Fibroblast of gingiva (primary cell): ENCODE results near the gene FBRS.
"Not testable (repeated sequence)": the region's sequence is repeated elsewhere in the genome, so short reads cannot be mapped to it uniquely, and the experiment has no call there.

Source experiments
- DNase-seq: peaks from one replicate; pipeline ENCODE4 v3.0.0-alpha.2; 2011; ENCODE audit warnings: low read depth

The FBRS gene

GRCh38 chr16:30698816-30699614 lies 40.8 kb downstream of the FBRS start, which contains the start of gene SRCAP:
Gene SRCAP, plus strand, starts transcription at chr16:30699171. Its CDS starts 1,654 bp downstream, at chr16:30700825.
- peak; percentile 63 for DNase-seq

GRCh38 chr16:30699615-30700099 lies 41.4 kb downstream of the FBRS start:
- DNase-seq: no peak

- no peak for DNase-seq
These were observed 42.3 kb downstream of the FBRS start for GRCh38 chr16:30700491-30700890.

GRCh38 chr16:30700971-30701370 lies 42.7 kb downstream of the FBRS start:
- DNase-seq: no peak

- DNase-seq: not testable (repeated sequence)
These were observed 44.8 kb downstream of the FBRS start for GRCh38 chr16:30703071-30703470.

- no peak for DNase-seq
These were observed 45.7 kb downstream of the FBRS start for GRCh38 chr16:30703971-30704370.

- DNase-seq: no peak
These were observed 47.8 kb downstream of the FBRS start for GRCh38 chr16:30706046-30706445.

- no peak for DNase-seq
These were observed 52.7 kb downstream of the FBRS start for GRCh38 chr16:30710971-30711370.

GRCh38 chr16:30711712-30712111 lies 53.5 kb downstream of the FBRS start:
- no peak for DNase-seq

GRCh38 chr16:30715750-30716445 lies 57.7 kb downstream of the FBRS start:
- no peak for DNase-seq

GRCh38 chr16:30720086-30720485 lies 61.9 kb downstream of the FBRS start:
- DNase-seq: no peak
